HepG2 (cell line): ENCODE results near the gene CIITA. TPM values are rescaled to one million over a fixed set of nuclear protein-coding genes. Genes with fewer than 3 reads are reported as not detected.

Experiments used
- ERF ChIP-seq: IDR thresholded peaks from 2 replicates; pipeline ENCODE4 v1.6.1; 2018; ENCODE audit warnings: missing biosample characterization, missing genetic modification reagents
- HNF1A ChIP-seq, 2 experiments: sonication (generic) in 1 of 2; formaldehyde crosslinking in 1 of 2; IDR thresholded peaks; 2 replicates each; pipeline versions ENCODE4 v1.4.0 to v1.6.1; 2016 to 2020; ENCODE audit warnings: borderline replicate concordance in 1 of 2, low read depth in 1 of 2, mild to moderate bottlenecking in 1 of 2, missing genetic modification reagents in 1 of 2
- IRF1 ChIP-seq: sonication (generic); formaldehyde crosslinking; IDR thresholded peaks from 2 replicates; pipeline ENCODE4 v1.4.0; 2020; ENCODE audit warnings: low read depth, mild to moderate bottlenecking, missing genetic modification reagents
- KLF13 ChIP-seq: sonication (generic); formaldehyde crosslinking; IDR thresholded peaks from 2 replicates; pipeline ENCODE4 v1.4.0; 2020; ENCODE audit warnings: mild to moderate bottlenecking, missing genetic modification reagents
- LBX2 ChIP-seq: sonication (generic); formaldehyde crosslinking; IDR thresholded peaks from 2 replicates; pipeline ENCODE4 v1.5.0; 2020; ENCODE audit warnings: missing genetic modification reagents, mild to moderate bottlenecking, borderline replicate concordance
- MTA3 ChIP-seq: sonication (generic); formaldehyde crosslinking; IDR thresholded peaks from 2 replicates; pipeline ENCODE4 v1.4.0; 2020; ENCODE audit warnings: missing genetic modification reagents
- NCOA5 ChIP-seq: sonication (generic); formaldehyde crosslinking; IDR thresholded peaks from 2 replicates; pipeline ENCODE4 v1.4.0; 2020; ENCODE audit warnings: missing genetic modification reagents
- PAXIP1 ChIP-seq: sonication (generic); formaldehyde crosslinking; conservative IDR thresholded peaks from 2 replicates; pipeline ENCODE4 v1.4.0; 2020; ENCODE audit warnings: mild to moderate bottlenecking, missing genetic modification reagents, moderate library complexity
- PBX3 ChIP-seq: sonication (generic); formaldehyde crosslinking; IDR thresholded peaks from 2 replicates; pipeline ENCODE4 v1.8.1; 2023; ENCODE audit warnings: missing genetic modification reagents, inconsistent platforms, borderline replicate concordance
- SIX4 ChIP-seq: sonication (generic); formaldehyde crosslinking; IDR thresholded peaks from 2 replicates; pipeline ENCODE4 v1.4.0; 2020; ENCODE audit warnings: missing genetic modification reagents
- SUZ12 ChIP-seq: fragments of 150-350 bp; IDR thresholded peaks from 2 replicates; pipeline ENCODE4 v1.6.1; 2014; ENCODE audit warnings: low read depth, low read length
- TOPORS ChIP-seq: sonication (generic); formaldehyde crosslinking; IDR thresholded peaks from 2 replicates; pipeline ENCODE4 v1.8.0; 2023; ENCODE audit warnings: mild to moderate bottlenecking, missing genetic modification reagents
- ZC3H13 ChIP-seq: sonication (generic); formaldehyde crosslinking; IDR thresholded peaks from 2 replicates; pipeline ENCODE4 v1.8.1; 2023; ENCODE audit warnings: mild to moderate bottlenecking, missing genetic modification reagents, moderate library complexity
- ZFP37 ChIP-seq: sonication (generic); formaldehyde crosslinking; IDR thresholded peaks from 2 replicates; pipeline ENCODE4 v1.4.0; 2020; ENCODE audit warnings: missing genetic modification reagents, borderline replicate concordance
- ZNF143 ChIP-seq: sonication (generic); formaldehyde crosslinking; IDR thresholded peaks from 2 replicates; pipeline ENCODE4 v1.4.0; 2020; ENCODE audit warnings: missing genetic modification reagents
- ZNF205 ChIP-seq: IDR thresholded peaks from 2 replicates; pipeline ENCODE4 v1.6.1; 2018; ENCODE audit warnings: missing biosample characterization, missing genetic modification reagents
- ZNF446 ChIP-seq: sonication (generic); formaldehyde crosslinking; IDR thresholded peaks from 2 replicates; pipeline ENCODE4 v1.5.0; 2020; ENCODE audit warnings: mild to moderate bottlenecking, missing genetic modification reagents
- ZNF678 ChIP-seq: sonication (generic); formaldehyde crosslinking; IDR thresholded peaks from 2 replicates; pipeline ENCODE4 v1.4.0; 2020; ENCODE audit warnings: mild to moderate bottlenecking, missing genetic modification reagents
- polyA plus RNA-seq, 8 experiments: library from polyadenylated mRNA; depleted of rRNA in 3 of 8; stranded (reverse) in 7 of 8; unstranded in 1 of 8; fragments of >200 nt; fragmentation: Illumina TruSeq in 4 of 8; extraction: Trizol in 4 of 8; gene quantifications; 2 replicates each; pipeline versions ENCODE4 v1.2.1 to v1.2.3, GENCODE V29; 2011 to 2016; ENCODE audit warnings: low read depth in 4 of 8, missing spikeins in 1 of 8, mixed read lengths in 1 of 8; ENCODE audit not compliant: insufficient read depth in 1 of 8
- total RNA-seq, 5 experiments: library from RNA; depleted of rRNA; stranded (reverse); fragments of >200 nt; fragmentation: Illumina TruSeq; extraction: Trizol; gene quantifications; 2 replicates each; pipeline ENCODE4 v1.2.3, GENCODE V29; 2016; ENCODE audit warnings: low read depth in 1 of 5

Gene CIITA
- total and polyA plus RNA-seq, 2 of the 13 experiments (the other 11 are each of a cell fraction or from before 2014, with no cell fraction given): 0.08 to 0.09 TPM

- no peak for TF ChIP-seq HNF1A (IDR thresholded peaks at IDR 0.05; ENCODE audit: low read depth)
- peak; percentile 38; the same call in 1 of the 2 replicates for TF ChIP-seq HNF1A (CRISPR knock-in tag; IDR thresholded peaks at IDR 0.05; ENCODE audit: borderline replicate concordance)
- no peak for TF ChIP-seq PAXIP1
- TF ChIP-seq ZNF143 (CRISPR knock-in tag): no peak
- TF ChIP-seq PBX3 (CRISPR knock-in tag): peak; percentile 85
- no peak for TF ChIP-seq IRF1 (CRISPR knock-in tag)
- TF ChIP-seq SUZ12: no peak
- peak; percentile 88; the same call in 1 of the 2 replicates for TF ChIP-seq SIX4 (CRISPR knock-in tag)
- TF ChIP-seq ZFP37 (CRISPR knock-in tag): peak; percentile 95
- TF ChIP-seq ZNF205 (CRISPR knock-in tag): peak; percentile 58; the same call in 1 of the 2 replicates
- TF ChIP-seq ZNF678 (CRISPR knock-in tag): no peak
- TF ChIP-seq ERF (CRISPR knock-in tag): peak; percentile 98
- no peak for TF ChIP-seq MTA3 (CRISPR knock-in tag)
- TF ChIP-seq NCOA5 (CRISPR knock-in tag): no peak
- peak; percentile 73; the same call in 1 of the 2 replicates for TF ChIP-seq TOPORS (CRISPR knock-in tag)
- TF ChIP-seq ZNF446 (CRISPR knock-in tag): peak; percentile 94; the same call in 1 of the 2 replicates
- TF ChIP-seq LBX2: peak; percentile 86; the same call in 1 of the 2 replicates
- TF ChIP-seq ZC3H13 (CRISPR knock-in tag): peak; percentile 82; the same call in 1 of the 2 replicates
- TF ChIP-seq KLF13 (CRISPR knock-in tag): 0 out of 2 replicates have a peak, but pooled peaks have one; percentile 74
These were observed 18.3 kb downstream of the CIITA start (continued) for GRCh38 chr16:10895053-10895946.
